Urinary bladder (tissue), 4 donors: Measurements from ENCODE around the gene MCFD2. TPM values are rescaled to one million over a fixed set of nuclear protein-coding genes. Genes with fewer than 3 reads are reported as not detected.
A peak's percentile ranks its signal among the peaks of the same experiment; 100 is the strongest.

ENCODE experiments used
- DNase-seq: peaks from one replicate; pipeline ENCODE4 v3.0.0-alpha.2; 2015; ENCODE audit errors: extremely low spot score
- H3K27ac ChIP-seq: one replicate; pipeline ENCODE4 v1.5.1; 2013; ENCODE audit warnings: low read depth, mild to moderate bottlenecking, moderate library complexity
- H3K36me3 ChIP-seq: one replicate; pipeline ENCODE4 v1.6.1; 2013; ENCODE audit warnings: mild to moderate bottlenecking, moderate library complexity; ENCODE audit not compliant: insufficient read depth
- H3K4me1 ChIP-seq: one replicate; pipeline ENCODE4 v1.6.1; 2013; ENCODE audit warnings: mild to moderate bottlenecking, moderate library complexity; ENCODE audit not compliant: insufficient read depth
- H3K4me3 ChIP-seq: one replicate; pipeline ENCODE4 v1.5.1; 2013; ENCODE audit warnings: low read depth, low read length
- WGBS: extraction: QIAGEN DNeasy Blood & Tissue Kit; methylation state at CpG from one replicate; pipeline ENCODE4 v1.1.7; 2013; 5-methylcytosine and 5-hydroxymethylcytosine counted together
- polyA plus RNA-seq: library from polyadenylated mRNA; stranded (reverse); fragments of 200-250 nt; gene quantifications from one replicate; pipeline ENCODE4 v1.2.3, GENCODE V29; 2013
- total RNA-seq: library from RNA; depleted of rRNA; stranded (reverse); fragments of >200 nt; gene quantifications from one replicate; pipeline ENCODE4 v1.2.3, GENCODE V29; 2014
- donor health status: healthy with polysubstance abuse.
- donor health status: healthy.

MCFD2 gene
- total RNA-seq (78.5 TPM), polyA plus RNA-seq (60.3 TPM)

DNA sequence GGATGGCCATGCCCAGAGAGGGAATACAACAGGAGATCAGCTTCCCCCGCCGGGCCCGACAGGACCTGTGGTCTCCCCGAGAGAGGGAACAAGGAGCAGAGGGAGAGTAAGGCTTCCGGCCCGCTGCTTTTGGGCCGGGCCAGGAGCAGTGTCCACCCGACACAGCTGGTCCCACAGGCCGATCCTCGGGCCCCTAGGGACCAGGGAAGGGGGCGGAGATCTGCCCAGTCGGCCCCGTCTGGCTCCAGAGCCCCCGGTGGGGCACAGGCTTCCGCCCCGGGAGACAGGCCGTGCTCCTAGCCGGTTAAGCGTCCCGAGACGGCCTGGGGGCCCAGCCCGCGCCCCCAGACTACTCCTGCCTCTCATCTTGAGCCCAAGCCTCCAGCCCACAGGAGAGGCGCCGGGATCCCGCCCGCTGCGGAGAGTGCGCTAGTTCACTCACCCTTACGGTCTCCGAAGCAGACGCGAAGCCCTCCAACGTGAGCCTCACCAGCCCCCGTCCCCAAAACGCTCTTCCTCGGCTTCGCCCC is at the start of gene MCFD2:
Gene MCFD2, minus strand, starts transcription at position 526 of the 530 bp plus-strand sequence. CDS start 6,635 bp downstream, outside the sequence.
- H3K27ac ChIP-seq, result peak within 1 kb of the TSS; percentile 88
- no peaks in the 10 kb centered on the region for H3K36me3 ChIP-seq
- peak within 1 kb of the TSS; percentile 88 for H3K4me3 ChIP-seq
- no peak for DNase-seq
- peaks cover 5% of the 10 kb centered on the region for H3K4me1 ChIP-seq
- under 1% methylated on average over 38 of the region's 38 CpGs for WGBS

DNA sequence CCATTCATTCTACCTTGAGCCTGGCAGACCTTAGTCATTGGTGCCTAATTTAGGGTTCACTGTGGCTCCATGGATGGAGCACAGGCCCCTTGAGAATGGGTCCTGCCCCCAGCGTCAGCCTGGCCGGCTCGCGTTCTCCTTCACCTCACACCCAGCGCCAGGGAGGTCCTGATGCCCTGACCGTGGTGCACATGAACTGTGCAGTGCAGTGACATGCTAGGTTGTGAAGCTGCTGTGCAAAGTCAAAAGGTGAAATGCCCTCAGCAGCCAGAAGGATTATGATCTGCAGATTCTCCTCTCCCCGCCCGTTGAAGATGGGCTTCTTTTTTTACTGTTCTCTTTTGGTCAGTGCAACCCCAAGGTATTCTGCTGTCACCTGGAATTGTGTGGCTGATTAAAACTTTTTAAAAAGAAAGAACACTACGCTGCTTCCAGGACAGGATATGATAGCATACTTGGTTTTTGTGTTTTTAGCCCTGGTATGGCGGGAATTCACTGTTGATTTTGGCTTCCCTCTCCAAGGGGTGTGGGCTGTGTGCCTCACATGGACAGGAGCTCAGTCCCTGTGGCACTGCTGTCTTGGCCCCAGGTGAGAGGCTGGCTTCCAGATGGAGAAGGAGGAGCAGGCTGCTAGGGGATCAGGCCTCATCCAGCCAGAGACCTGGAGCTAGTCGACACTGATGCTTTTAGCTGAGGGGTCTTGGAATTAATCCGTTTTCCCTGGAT is 49.4 kb upstream of the MCFD2 start:
- 84% methylated on average over 12 of the region's 12 CpGs for WGBS
- H3K4me3 ChIP-seq, result no peak overlapping the region

DNA sequence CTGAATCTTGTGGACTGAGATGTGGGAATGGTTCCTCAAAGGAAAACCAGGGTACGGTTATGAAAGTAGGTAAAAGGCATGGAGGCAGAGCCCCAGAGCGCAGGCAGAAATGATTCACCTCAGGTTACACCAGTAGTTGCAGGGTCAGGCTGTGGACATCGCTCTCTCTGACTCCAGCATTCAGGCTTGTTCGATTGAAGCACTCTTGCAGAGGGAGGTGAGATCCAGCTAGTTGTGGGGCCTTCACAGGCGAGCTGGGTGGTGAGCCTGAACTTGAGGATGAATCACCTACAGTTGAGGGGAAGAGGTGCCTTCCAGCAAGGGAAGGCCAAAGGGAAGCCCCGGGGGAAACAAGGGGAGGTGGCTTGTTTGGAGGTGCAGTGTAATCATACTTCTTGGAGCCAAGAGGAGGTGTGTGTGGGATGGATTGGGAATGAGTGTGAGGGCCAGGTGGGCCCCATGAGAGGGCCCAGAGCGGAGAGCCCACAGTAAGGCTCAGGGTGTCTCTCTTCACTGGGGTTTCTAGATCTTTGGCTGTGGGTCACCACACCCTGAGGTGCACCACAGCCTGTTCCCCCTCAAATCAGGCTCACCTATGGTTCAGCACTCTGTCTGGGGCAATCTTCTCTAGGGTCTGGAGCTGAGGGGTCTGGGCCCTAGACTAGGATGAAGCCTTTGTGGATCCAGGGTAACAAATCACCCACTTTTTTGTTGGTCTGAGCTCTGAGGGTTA is 48.5 kb upstream of the MCFD2 start:
- H3K27ac ChIP-seq, result no peak overlapping the region
- 91% methylated on average over 7 of the region's 7 CpGs for WGBS

More for the DNA sequence above, 49.4 kb upstream of the MCFD2 start:
- H3K36me3 ChIP-seq, result no peaks in the 10 kb centered on the region
- no peak for DNase-seq
- H3K4me1 ChIP-seq, result no peaks in the 10 kb centered on the region
- no peak overlapping the region for H3K27ac ChIP-seq

DNA sequence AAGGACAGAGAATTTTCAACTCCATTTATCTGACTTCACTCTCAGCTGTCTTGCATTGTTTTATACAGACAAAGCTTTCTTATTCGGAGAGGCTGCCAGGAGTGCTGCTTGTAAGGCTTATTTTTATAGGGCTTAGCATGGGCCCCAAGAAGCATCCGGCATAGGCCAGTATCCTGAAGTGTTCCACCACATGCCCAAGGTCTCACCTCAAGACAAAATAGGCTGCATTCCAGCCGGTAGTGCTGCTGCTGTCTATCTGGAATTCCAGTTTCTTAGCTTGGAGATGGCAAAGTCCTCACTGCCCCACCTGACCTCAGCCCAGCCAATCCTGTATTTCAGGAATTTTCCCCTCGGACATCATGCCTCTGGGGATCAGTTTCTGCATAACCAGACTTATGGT is 47.6 kb upstream of the MCFD2 start:
- no peak overlapping the region for H3K4me3 ChIP-seq
- DNase-seq, result no peak
- H3K4me1 ChIP-seq, result no peaks in the 10 kb centered on the region
- WGBS, result 62% methylated on average over 4 of the region's 4 CpGs
- no peak overlapping the region for H3K27ac ChIP-seq
- no peaks in the 10 kb centered on the region for H3K36me3 ChIP-seq

More for the DNA sequence above, 48.5 kb upstream of the MCFD2 start:
- DNase-seq, result no peak
- H3K36me3 ChIP-seq, result no peaks in the 10 kb centered on the region
- no peaks in the 10 kb centered on the region for H3K4me1 ChIP-seq
- no peak overlapping the region for H3K4me3 ChIP-seq

DNA sequence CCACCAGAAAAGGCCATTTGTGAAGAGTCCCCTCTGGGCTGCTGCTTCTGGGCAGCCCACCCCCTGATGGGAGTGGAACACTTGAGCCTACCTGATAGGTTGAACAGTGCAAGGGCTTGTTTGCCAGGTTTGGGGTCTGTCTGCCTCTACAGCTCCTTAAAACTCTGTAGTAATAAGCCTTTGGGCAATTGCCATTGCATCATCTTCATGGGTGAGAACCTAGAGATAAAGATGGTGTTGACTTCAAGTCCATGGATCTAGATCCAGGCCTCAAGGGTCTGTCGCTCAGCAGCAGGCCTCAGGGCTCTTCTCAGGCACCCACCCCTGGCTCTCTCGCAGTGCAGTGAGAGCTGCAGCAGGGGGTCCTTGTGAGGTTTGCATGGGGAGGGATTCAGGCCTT is 47.1 kb upstream of the MCFD2 start:
- 87% methylated on average over 2 of the region's 2 CpGs for WGBS

DNA sequence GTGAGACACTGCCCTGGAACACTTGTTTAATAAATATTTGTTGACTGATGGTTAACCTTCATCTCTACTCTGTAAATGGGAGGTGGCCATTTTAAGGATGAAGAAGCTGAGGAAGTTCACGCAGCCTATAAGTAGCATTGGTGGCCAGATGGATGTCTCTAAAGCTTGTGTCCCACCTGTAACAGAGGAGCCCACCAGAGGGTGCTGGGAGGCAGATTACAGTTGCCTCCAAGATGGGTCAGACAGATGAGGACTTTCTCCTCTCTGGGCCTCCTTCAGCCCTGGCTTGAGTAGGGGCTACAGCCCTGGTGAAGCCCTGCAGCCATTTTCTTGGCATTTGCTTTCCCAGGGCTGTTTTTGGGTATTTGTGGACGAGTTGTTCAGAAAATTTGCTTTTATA is 45.0 kb upstream of the MCFD2 start:
- DNase-seq, result no peak
- Histone ChIP-seq H3K36me3 (no peaks in the 10 kb centered on the region), H3K27ac (no peak overlapping the region), H3K4me1 (no peaks in the 10 kb centered on the region), H3K4me3 (no peak overlapping the region)
- 95% methylated on average over 2 of the region's 2 CpGs for WGBS

More for the DNA sequence above, 47.1 kb upstream of the MCFD2 start:
- Histone ChIP-seq H3K27ac (no peak overlapping the region), H3K36me3 (no peaks in the 10 kb centered on the region), H3K4me1 (no peaks in the 10 kb centered on the region), H3K4me3 (no peak overlapping the region)
- no peak for DNase-seq

DNA sequence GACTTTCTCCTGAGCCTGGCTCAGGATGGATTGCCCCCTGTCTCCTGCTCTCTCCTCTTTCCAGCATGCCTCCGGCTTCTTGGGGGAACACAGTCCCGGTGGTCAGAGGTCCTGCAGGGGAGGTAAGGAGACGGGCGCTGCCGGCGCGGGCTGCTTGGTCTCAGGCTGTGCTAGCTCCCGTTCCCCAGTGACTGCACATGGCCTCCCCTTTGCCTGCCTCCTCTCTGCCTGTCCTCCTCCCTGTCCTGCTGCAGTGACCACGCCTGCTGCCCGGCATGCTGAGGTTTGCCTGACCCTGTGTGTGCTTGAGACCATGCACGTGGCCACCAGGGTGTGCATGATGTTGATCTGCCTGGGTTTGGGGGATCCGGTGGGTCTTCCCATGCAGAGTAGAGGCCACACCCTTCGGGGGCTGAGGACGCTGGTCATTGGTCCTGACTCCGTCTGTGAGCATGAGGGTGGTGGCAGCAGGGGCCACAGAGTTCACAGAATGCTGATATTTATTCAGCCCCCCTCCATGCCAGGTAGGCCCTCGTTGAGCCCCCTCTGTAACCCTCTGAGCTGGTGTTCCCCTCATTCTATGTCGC is 42.9 kb upstream of the MCFD2 start:
- 91% methylated on average over 17 of the region's 17 CpGs for WGBS
- Histone ChIP-seq H3K27ac (no peak overlapping the region), H3K4me1 (no peaks in the 10 kb centered on the region), H3K36me3 (no peaks in the 10 kb centered on the region), H3K4me3 (no peak overlapping the region)
- DNase-seq, result no peak

DNA sequence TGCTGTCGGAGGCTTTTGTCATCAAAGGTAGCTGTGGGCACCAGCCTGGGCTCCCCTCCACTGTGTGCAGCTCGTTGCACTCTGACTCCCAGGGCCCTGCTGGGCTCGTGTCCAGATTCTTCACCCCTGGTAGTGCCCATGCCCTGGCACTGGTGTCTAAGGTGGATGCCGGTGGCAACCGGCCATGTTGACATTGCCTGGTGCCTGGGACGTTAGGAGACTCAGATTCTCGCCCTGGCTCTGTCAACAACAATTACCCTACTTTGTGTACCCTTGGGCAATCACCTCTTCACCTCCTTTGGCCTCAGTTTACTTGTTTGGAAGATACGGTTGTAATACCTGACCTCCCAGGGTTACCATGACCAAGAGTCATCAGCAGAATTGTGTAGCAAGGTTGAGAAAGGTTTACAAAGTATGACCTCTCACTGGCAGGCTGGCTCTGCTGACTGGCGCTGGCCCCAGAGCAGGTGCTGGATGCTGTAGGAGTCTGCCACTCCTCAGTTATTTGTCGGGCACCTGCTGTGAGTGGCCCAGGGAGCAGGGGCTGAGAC is 41.5 kb upstream of the MCFD2 start:
- no peaks in the 10 kb centered on the region for H3K36me3 ChIP-seq
- 87% methylated on average over 10 of the region's 10 CpGs for WGBS
- DNase-seq, result no peak
- H3K4me3 ChIP-seq, result no peak overlapping the region
- H3K4me1 ChIP-seq, result no peaks in the 10 kb centered on the region
- H3K27ac ChIP-seq, result no peak overlapping the region

DNA sequence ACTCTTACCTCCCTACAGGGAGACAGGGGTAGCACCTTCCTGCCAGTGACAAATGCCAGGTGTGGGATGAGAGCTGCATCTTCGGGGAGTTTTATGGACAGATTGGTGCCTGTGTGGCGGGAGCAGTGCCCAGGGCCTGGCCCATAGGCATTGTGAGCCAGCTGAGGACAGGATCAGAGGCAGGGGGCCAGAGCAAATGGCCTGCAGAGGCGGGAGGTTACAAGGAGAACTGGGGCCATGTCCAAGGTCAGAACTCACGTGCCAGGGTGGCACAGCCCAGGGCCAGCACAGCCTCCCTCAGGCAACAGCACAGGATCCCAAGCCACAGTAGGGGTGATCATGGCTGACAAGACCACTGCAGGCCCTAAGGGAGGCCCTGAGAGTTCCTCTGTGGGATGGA is 40.2 kb upstream of the MCFD2 start:
- Histone ChIP-seq H3K27ac (no peak overlapping the region), H3K4me3 (no peak overlapping the region), H3K36me3 (no peaks in the 10 kb centered on the region), H3K4me1 (no peaks in the 10 kb centered on the region)
- WGBS, result 94% methylated on average over 4 of the region's 4 CpGs
- no peak for DNase-seq

DNA sequence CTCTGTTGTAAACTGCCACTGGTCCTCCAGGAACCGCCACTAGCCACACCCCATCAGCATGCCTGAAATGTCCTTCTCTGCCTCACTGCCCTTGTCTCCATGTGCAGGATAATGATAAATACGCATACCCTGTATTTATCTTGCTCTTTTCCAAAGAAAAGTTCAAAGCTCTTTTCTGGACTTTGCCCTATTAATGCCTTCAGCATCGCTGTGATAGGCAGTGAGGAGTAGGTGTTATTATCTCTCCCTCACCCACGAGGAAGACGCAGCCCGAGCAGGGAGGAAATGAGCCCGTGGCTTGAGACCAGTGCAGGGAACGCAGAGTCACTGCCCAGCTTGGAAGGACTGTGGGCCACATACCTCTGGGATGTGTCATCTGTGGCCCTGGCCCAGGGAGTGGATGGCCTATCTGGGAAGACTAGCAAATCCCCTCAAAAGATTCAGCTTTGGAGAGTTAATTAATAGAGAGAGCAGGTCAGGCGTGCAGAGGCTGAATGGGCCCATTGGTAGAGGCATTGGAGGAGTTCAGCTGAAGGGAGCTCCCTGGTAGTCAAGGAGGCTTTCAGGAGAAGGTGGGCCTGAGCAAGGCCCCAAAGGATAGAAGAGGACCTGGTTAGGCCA is 39.5 kb upstream of the MCFD2 start:
- H3K4me1 ChIP-seq, result no peaks in the 10 kb centered on the region
- DNase-seq, result no peak
- H3K27ac ChIP-seq, result peak overlapping the region; percentile 5
- WGBS, result 29% methylated on average over 9 of the region's 9 CpGs
- H3K36me3 ChIP-seq, result no peaks in the 10 kb centered on the region
- H3K4me3 ChIP-seq, result no peak overlapping the region

DNA sequence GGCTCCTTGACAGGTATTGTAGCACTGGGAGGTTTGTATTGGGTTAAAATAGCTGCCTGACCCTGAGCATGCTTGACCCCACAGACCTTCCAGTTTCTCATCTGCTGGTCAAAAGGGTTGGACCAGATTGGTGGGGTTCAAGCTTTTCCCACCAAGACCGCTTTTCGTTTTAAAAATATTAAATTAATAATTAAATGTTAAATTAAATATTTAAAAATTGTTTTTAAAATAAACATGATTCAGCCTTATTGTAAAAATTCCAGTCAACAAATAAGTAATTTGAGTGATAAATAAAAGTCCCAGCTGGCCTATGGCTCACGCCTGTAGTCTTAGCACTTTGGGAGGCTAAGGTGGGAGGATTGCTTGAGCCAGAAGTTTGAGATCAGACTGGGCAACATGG is 36.6 kb upstream of the MCFD2 start:
- WGBS, result 98% methylated on average over 3 of the region's 3 CpGs
- H3K4me1 ChIP-seq, result no peaks in the 10 kb centered on the region
- H3K27ac ChIP-seq, result no peak overlapping the region

DNA sequence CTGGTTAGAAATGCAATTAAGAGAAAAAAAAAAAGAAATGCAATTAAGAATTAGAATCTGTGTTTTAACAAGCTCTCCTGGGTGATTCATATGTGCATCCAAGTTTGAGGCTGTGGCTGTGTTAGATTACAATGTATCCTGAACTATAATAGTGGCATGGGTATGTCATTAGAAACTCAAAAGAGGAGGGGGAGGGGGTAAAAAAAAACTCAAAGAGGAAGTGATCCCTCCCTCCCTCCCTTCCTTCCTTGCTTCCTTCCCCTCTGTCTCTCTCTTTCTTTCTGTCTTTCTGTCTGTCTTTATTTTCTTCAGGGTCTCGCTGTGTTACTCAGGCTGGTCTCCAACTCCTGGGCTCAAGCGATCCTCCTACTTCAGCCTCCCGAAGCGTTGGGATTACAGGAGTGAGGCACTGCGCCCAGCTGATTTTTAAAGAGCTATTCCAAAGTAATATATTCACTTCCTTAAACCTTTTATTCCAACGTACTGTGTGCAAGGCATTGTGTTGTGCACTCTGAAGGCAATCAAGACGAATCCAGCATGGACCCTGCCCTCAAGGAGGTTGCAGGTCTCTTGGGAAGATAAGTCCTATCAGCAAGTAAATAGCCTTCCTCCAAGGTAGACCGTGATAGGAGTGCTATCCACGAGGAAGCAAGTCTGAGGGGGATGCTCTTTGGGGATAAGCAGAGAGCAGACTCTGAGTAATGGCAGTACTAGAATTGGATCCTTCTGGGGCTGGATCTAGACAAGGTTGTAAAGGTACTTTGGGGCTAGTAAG is 35.9 kb upstream of the MCFD2 start:
- no peaks in the 10 kb centered on the region for H3K36me3 ChIP-seq
- H3K27ac ChIP-seq, result no peak overlapping the region
- H3K4me3 ChIP-seq, result no peak overlapping the region
- DNase-seq, result no peak
- H3K4me1 ChIP-seq, result no peaks in the 10 kb centered on the region
- WGBS, result 88% methylated on average over 9 of the region's 9 CpGs

More for the DNA sequence above, 36.6 kb upstream of the MCFD2 start:
- Histone ChIP-seq H3K36me3 (no peaks in the 10 kb centered on the region), H3K4me3 (no peak overlapping the region)
- no peak for DNase-seq

DNA sequence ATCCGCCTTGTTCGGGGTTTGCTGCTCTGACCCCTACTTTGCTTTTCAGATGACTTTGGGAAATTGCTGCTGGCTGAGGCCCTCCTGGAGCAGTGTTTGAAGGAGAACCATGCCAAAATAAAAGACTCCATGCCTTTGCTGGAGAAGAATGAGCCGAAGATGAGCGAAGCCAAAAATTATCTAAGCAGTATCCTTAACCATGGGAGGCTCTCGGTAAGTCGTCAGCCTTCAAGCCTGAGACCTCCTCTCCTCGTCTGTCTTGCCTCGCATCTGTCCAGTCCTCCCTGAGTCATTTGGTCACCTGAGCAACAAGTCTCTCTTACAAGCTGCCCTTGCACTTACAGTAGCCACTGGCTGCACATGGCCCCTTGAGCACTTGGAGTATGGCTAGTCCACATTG is 34.7 kb upstream of the MCFD2 start:
- DNase-seq, result no peak
- Histone ChIP-seq H3K36me3 (no peaks in the 10 kb centered on the region), H3K4me3 (no peak overlapping the region), H3K4me1 (no peaks in the 10 kb centered on the region), H3K27ac (no peak overlapping the region)
- WGBS, result 80% methylated on average over 8 of the region's 8 CpGs
